Cardiac muscle cell (in vitro differentiated cells and primary cell): ENCODE results near the gene SPATC1L. TPM values are rescaled to one million over a fixed set of nuclear protein-coding genes. Genes with fewer than 3 reads are reported as not detected.
A peak's percentile ranks its signal among the peaks of the same experiment; 100 is the strongest.
"Not testable (repeated sequence)": the region's sequence is repeated elsewhere in the genome, so short reads cannot be mapped to it uniquely, and the experiment has no call there.

Experiments
- DNase-seq, 2 donors: peaks; one replicate each; pipeline versions ENCODE4 v3.0.0 to v3.0.0-alpha.2; 2010 to 2017; ENCODE audit warnings: low read depth in 1 of 2, low spot score in 1 of 2
- H3K27ac ChIP-seq: fragments of 200-600 bp; sonication (generic); 2 replicates; pipeline ENCODE4 v1.5.1; 2016
- H3K27me3 ChIP-seq: fragments of 200-600 bp; sonication (generic); 2 replicates; pipeline ENCODE4 v1.6.0; 2016; ENCODE audit warnings: control low read depth
- H3K36me3 ChIP-seq: fragments of 200-600 bp; sonication (generic); 2 replicates; pipeline ENCODE4 v1.5.1; 2016; ENCODE audit warnings: control low read depth
- H3K4me1 ChIP-seq: fragments of 200-600 bp; sonication (generic); 2 replicates; pipeline ENCODE4 v1.8.1; 2017; ENCODE audit warnings: low read depth, mild to moderate bottlenecking, mixed run types
- H3K4me3 ChIP-seq: fragments of 200-600 bp; sonication (generic); 2 replicates; pipeline ENCODE4 v1.5.1; 2016; ENCODE audit warnings: mild to moderate bottlenecking
- H3K9me3 ChIP-seq: fragments of 200-600 bp; sonication (generic); 2 replicates; pipeline ENCODE4 v1.5.1; 2017; ENCODE audit warnings: low read depth, mild to moderate bottlenecking, control low read depth
- polyA plus RNA-seq: library from polyadenylated mRNA; unstranded; fragments of >200 nt; fragmentation: Nextera tagmentation; extraction: Ambion mirVana; gene quantifications from 2 replicates; pipeline ENCODE4 v1.2.1, GENCODE V29; 2016
- total RNA-seq: library from RNA; depleted of rRNA; stranded (reverse); fragments of >200 nt; gene quantifications from 2 replicates; pipeline ENCODE4 v1.2.3, GENCODE V29; 2016
- TF ChIP-seq, protein P1 (sequence below): IDR thresholded peaks from 2 replicates; pipeline ENCODE4 v1.5.1; 2012; ENCODE audit warnings: low read depth, mild to moderate bottlenecking, low read length

SPATC1L gene
- total and polyA plus RNA-seq, 2 experiments from 2014 or later = 58.8 to 63.0 TPM

DNA sequence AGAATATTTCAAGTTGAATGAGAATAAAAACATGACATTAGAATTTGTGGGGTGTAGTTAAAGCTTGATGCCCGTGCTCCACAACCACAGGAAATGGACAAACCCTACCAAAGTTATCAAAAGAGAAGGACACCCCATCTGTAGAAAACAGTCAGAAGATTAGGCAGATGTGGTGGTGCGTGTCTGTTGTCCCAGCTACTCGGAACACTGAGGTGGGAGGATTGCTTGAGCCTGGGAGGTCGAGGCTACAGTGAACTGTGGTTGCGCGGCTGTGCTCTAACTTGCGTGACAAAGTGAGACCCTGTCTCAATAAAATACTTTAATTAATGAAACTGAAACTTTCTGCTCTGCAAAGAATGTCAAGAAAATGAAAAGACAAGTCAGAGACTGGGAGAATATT is 1.5 kb upstream of the SPATC1L start:
- TF ChIP-seq, protein P1, sequence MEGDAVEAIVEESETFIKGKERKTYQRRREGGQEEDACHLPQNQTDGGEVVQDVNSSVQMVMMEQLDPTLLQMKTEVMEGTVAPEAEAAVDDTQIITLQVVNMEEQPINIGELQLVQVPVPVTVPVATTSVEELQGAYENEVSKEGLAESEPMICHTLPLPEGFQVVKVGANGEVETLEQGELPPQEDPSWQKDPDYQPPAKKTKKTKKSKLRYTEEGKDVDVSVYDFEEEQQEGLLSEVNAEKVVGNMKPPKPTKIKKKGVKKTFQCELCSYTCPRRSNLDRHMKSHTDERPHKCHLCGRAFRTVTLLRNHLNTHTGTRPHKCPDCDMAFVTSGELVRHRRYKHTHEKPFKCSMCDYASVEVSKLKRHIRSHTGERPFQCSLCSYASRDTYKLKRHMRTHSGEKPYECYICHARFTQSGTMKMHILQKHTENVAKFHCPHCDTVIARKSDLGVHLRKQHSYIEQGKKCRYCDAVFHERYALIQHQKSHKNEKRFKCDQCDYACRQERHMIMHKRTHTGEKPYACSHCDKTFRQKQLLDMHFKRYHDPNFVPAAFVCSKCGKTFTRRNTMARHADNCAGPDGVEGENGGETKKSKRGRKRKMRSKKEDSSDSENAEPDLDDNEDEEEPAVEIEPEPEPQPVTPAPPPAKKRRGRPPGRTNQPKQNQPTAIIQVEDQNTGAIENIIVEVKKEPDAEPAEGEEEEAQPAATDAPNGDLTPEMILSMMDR = no peak
- Histone ChIP-seq H3K27ac (no peak overlapping the region), H3K4me3 (no peak overlapping the region), H3K9me3 (no peaks in the 10 kb centered on the region), H3K27me3 (no peaks in the 10 kb centered on the region), H3K4me1 (peaks cover 16% of the 10 kb centered on the region), H3K36me3 (no peaks in the 10 kb centered on the region)
- no peak for DNase-seq

DNA sequence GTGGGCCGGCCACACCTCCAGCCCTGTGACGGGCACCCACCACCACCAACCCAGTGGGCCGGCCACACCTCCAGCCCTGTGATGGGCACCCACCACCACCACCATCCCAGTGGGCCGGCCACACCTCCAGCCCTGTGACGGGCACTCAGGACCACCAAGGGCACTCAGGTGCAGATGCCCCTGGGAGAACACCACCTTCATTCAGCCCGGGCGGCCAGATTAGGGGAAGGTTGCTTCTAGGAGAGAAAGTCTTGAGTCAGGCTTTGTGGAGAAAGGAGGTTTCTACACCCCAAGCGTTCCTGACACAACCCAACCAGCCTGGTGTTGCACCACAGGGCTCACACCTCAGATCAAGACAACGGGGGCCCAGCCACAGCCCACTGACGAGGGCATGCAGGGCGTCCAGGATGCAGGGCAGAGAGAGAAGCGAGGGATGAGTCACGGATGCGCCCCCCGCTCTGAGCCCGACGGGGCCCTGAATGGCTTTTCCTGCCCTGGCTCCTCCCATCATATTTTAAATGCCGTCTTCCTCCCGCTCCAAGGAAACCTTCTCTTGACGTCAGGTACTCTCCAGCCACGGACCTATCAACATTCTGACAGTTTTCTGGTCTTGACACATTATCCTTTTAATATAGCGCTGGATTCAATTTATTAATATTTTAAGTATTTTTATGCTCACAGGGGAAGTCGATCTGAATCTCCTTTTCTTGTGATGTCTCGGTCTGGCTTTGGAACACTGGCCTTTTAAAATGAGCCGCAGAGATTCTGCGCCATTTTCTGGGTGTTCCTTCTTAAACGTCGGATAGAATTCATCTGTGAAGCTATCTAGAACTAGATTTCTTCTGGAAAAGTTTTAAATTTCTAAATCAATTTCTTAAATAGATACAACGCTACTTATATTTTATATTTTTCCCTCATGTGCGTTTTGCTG is 631 bp upstream of the SPATC1L start:
- Histone ChIP-seq H3K9me3 (no peaks in the 10 kb centered on the region), H3K27me3 (no peaks in the 10 kb centered on the region), H3K4me1 (peaks cover 16% of the 10 kb centered on the region), H3K36me3 (no peaks in the 10 kb centered on the region), H3K4me3 (peak overlapping the region; percentile 64), H3K27ac (peak overlapping the region; percentile 49)
- peak; percentile 90 to 95 for DNase-seq
- TF ChIP-seq, protein P1 = no peak

DNA sequence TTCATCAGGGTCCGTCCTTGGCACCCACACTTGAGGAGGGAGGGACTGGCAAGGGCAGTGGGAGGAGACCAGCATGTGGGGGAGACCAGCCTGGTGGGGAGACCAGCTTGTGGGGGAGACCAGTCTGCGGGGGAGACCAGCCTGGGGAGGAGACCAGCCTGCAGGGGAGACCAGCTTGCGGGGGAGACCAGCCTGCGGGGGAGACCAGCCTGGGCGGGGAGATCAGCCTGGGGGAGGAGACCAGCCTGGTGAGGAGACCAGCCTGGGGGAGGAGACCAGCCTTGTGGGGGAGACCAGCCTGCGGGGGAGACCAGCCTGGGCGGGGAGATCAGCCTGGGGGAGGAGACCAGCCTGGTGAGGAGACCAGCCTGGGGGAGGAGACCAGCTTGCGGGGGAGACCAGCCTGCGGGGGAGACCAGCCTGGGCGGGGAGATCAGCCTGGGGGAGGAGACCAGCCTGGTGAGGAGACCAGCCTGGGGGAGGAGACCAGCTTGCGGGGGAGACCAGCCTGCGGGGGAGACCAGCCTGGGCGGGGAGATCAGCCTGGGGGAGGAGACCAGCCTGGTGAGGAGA is 836 bp downstream of the SPATC1L start:
- not testable (repeated sequence) for H3K27me3 ChIP-seq, H3K27ac ChIP-seq, DNase-seq, H3K36me3 ChIP-seq, H3K4me1 ChIP-seq, H3K9me3 ChIP-seq
- H3K4me3 ChIP-seq = peak overlapping the region; percentile 94

DNA sequence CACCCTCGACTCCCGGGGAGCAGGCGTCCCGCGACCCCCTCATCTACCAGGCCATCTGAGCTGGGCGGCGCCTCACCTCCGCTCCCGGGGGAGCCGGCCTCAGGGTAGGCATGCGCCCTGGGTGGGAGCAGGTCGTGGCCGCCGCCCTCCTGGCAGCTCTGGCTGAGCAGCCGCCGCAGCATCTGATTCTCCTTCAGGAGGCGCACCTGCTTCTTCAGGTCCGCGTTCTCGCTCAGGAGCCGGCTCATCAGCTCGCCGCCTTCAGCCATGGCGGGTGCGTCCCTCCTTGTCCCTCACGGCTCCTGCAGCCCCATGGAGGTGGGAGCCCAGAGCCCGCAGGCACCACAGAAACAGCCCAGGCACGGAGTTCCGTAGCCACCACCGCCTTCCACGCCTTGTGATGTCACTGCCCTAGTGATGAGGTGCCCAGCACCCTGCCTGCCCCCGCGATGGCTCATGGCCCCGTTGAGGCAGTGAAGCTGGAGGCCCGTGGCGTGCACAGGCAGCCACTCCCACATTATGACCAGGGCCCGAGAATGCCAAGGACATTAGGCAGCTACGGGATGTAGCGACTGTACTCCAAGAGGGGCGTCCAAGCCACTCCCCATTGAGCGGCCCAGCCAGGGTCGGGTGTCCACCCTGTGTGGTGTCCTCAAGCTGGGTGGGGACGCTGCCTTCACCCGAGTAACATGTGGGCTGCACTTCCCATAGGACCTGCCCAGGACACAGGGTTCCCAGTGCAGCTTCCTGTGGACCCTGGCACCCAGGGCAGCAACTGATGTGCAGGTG is 1.5 kb downstream of the SPATC1L start:
- no peaks in the 10 kb centered on the region for H3K27me3 ChIP-seq
- H3K4me1 ChIP-seq = peaks cover 4% of the 10 kb centered on the region
- H3K27ac ChIP-seq = no peak overlapping the region
- TF ChIP-seq, protein P1 = no peak
- no peaks in the 10 kb centered on the region for H3K9me3 ChIP-seq
- no peak for DNase-seq
- H3K4me3 ChIP-seq = no peak overlapping the region
- H3K36me3 ChIP-seq = no peaks in the 10 kb centered on the region

DNA sequence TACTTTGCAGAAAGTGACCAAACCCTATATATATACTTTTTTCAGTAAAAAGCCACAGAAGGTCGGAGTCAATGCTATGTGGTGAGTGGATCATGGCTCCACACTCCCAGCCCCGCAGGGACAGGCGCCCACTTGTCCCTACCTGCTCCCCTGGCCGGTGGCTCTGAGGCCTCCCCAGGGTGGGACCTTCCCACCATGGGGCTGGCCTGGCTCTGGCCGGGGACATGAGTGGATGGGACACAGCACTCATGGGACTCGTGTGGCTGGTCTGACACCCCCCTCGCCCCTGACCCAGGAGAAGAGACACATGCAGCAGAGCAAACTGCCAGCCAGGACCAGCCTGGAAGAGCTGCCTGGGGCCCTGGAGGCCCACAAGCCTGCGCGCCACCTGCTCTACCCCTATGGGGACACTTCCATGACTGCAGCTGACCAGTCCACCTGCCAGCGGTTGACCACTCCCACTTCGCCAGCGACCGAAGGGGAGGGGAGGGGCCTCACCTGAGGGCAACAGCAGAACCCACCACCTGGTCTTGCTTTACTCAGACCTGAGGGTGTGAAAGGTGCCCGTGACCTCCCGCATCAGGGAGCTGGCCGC is 2.2 kb downstream of the SPATC1L start:
- no peak for DNase-seq
- Histone ChIP-seq H3K4me3 (no peak overlapping the region), H3K27ac (no peak overlapping the region), H3K36me3 (no peaks in the 10 kb centered on the region), H3K4me1 (peaks cover 4% of the 10 kb centered on the region), H3K9me3 (no peaks in the 10 kb centered on the region), H3K27me3 (no peaks in the 10 kb centered on the region)
- TF ChIP-seq, protein P1 = no peak
